B cell (primary cell): ENCODE results near the gene SEC14L1.

ENCODE experiments used
- CTCF ChIP-seq: fragments of 200-600 bp; IDR thresholded peaks from one replicate; pipeline ENCODE4 v1.8.0; 2022; ENCODE audit warnings: antibody characterized with exemption, mild to moderate bottlenecking
- EZH2 ChIP-seq: IDR thresholded peaks from 2 replicates; pipeline ENCODE4 v1.6.1; 2012; ENCODE audit warnings: borderline replicate concordance, low read depth, mild to moderate bottlenecking, moderate library complexity, low read length; ENCODE audit not compliant: insufficient read depth, poor library complexity, severe bottlenecking

- TF ChIP-seq CTCF (no peak), EZH2 (no peak)
Observed at GRCh38 chr17:77205396-77206125, 64.8 kb downstream of the SEC14L1 start.
